Measurements from ENCODE around the gene SGMS1.

DNA sequence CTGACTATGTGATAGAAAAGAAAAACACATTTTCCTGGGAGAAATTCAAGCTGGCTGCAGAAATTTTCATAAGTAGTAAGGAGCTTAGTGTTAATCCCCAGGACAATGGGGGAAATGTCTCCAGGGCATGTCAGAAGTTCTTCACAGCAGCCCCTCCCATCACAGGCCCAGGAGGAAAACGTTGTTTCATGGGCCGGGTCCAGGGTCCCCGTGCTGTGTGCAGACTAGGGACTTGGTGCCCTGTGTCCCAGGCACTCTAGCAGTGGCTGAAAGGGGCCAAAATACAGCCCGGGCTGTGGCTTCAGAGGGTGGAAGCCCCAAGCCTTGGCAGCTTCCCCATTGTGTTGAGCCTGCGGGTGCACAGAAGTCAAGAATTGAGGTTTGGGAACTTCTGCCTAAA, 273.4 kb downstream of the SGMS1 start:
- TF ChIP-seq, protein P1, sequence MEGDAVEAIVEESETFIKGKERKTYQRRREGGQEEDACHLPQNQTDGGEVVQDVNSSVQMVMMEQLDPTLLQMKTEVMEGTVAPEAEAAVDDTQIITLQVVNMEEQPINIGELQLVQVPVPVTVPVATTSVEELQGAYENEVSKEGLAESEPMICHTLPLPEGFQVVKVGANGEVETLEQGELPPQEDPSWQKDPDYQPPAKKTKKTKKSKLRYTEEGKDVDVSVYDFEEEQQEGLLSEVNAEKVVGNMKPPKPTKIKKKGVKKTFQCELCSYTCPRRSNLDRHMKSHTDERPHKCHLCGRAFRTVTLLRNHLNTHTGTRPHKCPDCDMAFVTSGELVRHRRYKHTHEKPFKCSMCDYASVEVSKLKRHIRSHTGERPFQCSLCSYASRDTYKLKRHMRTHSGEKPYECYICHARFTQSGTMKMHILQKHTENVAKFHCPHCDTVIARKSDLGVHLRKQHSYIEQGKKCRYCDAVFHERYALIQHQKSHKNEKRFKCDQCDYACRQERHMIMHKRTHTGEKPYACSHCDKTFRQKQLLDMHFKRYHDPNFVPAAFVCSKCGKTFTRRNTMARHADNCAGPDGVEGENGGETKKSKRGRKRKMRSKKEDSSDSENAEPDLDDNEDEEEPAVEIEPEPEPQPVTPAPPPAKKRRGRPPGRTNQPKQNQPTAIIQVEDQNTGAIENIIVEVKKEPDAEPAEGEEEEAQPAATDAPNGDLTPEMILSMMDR (IDR thresholded peaks at IDR 0.05; ENCODE audit: low read depth, low read length, poor library complexity, severe bottlenecking) = no peak
- no peak for TF ChIP-seq EZH2phosphoT487 (IDR thresholded peaks at IDR 0.05; ENCODE audit: borderline replicate concordance, low read length)

All from DOHH2 (cell line).